ENCODE data around the gene CCDC167. TPM values are rescaled to one million over a fixed set of nuclear protein-coding genes. Genes with fewer than 3 reads are reported as not detected.
A peak's percentile ranks its signal among the peaks of the same experiment; 100 is the strongest.

CCDC167 gene
- total RNA-seq, 1 donor, result 7.0 TPM

GRCh38 chr6:37435373-37435772 lies 64.3 kb downstream of the CCDC167 start:
- no peak for DNase-seq (ENCODE audit: low read depth in 2 of 3, low spot score in 2 of 3)

DNA sequence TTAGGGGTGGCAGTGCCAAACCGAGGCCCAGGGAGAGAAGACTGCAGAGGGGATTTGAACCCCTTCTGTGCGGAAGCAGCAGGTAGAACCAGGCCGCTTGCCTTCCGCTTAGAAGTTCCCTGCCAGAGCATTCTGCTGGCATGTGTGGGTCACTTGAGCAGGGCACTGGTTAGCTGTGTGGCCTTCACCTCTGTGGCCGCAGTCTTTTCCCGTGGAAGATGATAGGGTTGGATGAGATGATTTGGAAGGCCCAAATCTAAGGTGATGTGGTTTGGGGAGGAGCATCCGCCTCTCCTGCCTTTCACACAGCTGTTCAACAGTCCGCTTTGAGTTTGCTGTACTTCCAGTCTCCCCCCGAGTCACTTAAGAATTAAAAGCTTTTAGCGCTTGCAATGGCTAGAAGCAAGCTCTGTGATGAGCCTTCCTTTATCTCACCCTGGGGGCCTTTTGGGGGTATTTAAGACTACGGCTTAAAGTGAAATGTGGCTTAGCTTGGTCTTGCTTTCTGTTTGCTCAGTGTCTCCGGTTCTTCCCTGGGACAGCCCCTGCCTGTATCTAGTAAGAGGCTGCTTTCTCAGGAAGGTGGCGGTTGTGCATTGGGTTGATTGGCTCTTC lies 65.9 kb downstream of the CCDC167 start:
- peak in 2 of 3 donors; percentile 19 to 30 for DNase-seq (ENCODE audit: low read depth in 2 of 3, low spot score in 2 of 3)

Other genes starting within 250 kb of the CCDC167 start
- 10.0 TPM for gene TBC1D22B, start 242.1 kb downstream of the CCDC167 start, total RNA-seq
- gene TMEM217, start 241.7 kb downstream of the CCDC167 start, total RNA-seq, result 13.7 TPM
- gene RNF8, start 145.9 kb downstream of the CCDC167 start, total RNA-seq, result 16.4 TPM
- 33.4 TPM for gene CMTR1, start 66.7 kb downstream of the CCDC167 start, total RNA-seq
- gene MDGA1, start 198.0 kb upstream of the CCDC167 start, total RNA-seq, result 7.0 TPM

Measured in hematopoietic multipotent progenitor cell (in vitro differentiated cells).